CD4-positive, alpha-beta T cell treated with Interleukin-17A for 1 hour (primary cell): ENCODE results near the gene ADCY10.
"Not testable (repeated sequence)": the region's sequence is repeated elsewhere in the genome, so short reads cannot be mapped to it uniquely, and the experiment has no call there.

Source experiments
- DNase-seq: peaks from one replicate; pipeline ENCODE4 v3.0.0-alpha.2; 2020

ADCY10 gene

GRCh38 chr1:167842872-167843271, 71.1 kb downstream of the ADCY10 start:
- no peak for DNase-seq

- DNase-seq, result no peak
These were observed 72.4 kb downstream of the ADCY10 start for GRCh38 chr1:167841530-167841929.

DNA sequence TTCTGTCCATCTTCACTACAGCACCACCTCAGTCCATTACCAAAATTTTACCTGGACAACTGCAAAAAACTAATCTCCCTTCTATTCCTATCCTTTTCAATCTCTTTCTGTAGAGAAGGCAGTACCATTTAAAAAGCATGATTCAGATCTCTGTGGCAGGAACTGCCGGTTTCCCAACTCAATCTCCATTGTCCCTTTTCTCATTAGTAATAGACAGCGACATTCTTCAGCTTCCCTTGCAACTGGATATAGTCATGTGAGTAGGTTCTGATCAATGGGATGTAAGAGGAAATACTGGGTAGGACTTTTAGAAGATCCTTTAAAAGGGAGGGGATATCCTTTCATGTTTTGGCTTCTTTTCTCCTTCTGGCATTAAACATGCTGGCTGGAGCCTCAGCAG, 74.9 kb downstream of the ADCY10 start:
- no peak for DNase-seq

GRCh38 chr1:167837326-167837725, 76.6 kb downstream of the ADCY10 start:
- no peak for DNase-seq

DNA sequence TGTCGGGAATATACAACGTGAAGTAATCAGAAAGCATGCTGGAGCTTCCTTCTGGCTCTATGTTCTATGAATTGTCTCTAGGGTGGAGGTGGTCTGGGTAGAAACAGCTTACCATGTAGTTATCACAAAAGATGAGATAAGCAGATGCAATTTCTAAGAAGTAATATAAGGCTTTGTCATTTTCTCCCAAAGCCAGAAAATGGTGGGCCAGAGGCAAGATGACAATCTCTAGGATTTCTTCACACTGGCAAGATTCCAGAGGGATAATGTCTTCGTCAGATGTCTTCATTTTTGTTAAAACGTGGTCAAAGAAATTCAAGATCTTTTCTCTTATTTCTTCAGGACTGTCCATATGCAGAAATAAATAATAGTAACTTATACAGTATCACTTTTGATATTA, 77.7 kb downstream of the ADCY10 start:
- DNase-seq, result no peak

GRCh38 chr1:167833904-167834303, 80.0 kb downstream of the ADCY10 start:
- no peak for DNase-seq

DNA sequence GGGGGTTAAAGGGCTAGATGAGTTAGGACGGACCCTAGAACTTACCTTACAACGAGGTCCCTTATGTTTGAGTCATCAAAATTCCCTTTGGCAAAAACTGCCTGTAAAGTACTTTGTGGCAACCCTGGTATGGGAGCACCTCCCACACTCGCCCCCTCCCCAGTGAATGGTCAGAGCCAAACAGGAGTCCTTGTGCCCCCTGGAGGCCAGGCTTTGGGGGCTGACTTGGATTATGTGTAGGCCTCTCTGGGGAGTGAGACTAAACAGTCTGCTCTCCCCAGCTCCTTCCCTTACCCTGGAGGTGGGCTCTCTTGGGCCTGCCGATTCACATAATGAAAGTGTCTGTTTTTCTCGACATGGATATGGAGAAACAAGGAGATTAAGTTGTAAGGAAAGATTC, 81.2 kb downstream of the ADCY10 start:
- no peak for DNase-seq

DNA sequence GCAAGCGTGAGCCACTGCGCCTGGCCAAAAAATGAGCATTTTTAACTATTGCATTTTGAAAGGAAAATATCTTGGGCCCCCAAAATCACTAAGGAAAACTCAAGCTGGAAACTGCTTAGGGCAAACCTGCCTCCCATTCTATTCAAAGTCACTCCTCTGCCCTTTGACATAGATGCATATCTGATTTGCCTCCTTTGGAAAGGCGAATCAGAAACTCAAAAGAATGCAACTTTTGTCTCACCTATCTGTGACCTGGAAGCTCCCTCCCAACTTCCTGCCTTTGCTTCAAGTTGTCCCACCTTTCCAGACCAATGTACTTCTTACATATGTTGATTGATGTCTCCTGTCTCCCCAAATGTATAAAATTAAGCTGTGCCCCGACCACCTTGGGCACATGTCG, 83.3 kb downstream of the ADCY10 start:
- DNase-seq, result not testable (repeated sequence)

DNA sequence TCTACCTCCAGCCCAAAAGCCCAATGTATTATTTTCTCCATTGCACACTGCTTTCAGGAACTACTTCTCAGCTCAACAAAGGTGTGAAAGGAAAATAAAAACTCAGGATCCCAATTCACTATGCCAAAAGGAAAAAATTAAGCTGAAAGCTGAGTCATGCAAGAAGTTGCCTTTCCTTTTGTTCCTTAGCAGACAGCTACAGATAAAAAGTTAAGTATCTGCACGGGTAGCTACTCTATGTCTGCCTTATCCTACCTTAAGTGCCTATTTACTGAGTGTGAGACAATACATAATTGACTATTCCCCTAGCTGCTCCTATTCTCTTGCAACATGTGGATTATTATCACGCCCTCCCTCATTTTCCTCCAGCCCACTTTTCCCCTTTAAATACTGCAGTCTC, 84.1 kb downstream of the ADCY10 start:
- no peak for DNase-seq

GRCh38 chr1:167826127-167826526, 87.8 kb downstream of the ADCY10 start:
- no peak for DNase-seq

DNA sequence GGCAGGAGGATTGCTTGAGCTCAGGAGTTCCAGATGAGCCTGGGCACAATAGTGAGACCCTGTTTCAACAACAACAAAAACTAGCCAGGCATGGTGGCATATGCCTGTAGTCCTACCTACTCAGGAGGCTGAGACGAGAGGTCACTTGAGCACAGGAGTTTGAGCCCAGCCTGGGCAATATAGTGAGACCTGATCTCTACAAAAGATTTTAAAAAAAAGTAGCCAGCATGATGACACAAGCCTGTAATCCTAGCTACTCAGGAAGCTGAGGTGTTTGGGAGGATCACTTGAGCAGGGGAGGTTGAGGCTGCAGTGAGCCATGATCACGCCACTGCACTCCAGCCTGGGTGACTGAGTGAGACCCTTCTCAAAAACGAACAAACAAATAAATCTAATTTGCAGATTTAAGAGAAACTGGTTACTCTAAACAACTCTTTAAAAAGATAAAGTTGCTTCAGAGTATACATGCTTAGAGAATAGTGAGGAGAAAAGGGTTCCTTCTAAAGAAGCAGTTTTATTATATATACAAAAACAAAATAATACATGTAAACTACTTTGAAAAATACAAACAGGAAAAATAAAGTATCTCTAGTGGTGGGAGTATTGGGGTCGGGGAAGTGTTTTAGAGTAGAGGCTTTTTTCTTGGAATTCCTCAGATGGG, 88.4 kb downstream of the ADCY10 start:
- DNase-seq, result no peak

DNA sequence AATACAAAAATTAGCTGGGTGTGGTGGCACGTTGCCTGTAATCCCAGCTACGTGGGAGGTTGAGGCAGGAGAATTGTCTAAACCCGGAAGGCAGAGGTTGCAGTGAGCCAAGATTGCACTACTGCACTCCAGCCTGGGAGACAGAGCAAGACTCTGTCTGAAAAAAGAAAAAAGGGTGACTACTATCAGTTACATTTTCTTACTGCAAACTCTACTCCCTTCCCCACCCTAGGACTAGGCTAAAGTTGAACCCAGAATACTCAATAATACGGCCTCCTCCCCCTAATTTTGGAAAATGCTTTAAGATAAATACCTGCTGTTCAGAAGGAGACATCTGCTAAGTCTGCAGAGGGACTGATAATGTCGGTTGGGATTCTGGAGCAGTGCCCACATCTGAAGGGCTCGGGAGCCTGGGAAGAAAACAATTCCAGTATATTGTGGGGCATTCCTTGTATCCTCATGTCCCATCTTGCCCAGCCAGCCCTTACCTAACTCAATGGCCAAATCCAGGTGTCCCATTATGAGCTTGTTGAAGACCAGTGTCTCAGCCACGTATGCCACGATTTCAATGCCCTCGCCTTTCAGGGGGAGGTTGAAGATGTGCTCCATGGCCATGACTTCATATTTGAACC, 89.7 kb downstream of the ADCY10 start:
- DNase-seq, result no peak

DNA sequence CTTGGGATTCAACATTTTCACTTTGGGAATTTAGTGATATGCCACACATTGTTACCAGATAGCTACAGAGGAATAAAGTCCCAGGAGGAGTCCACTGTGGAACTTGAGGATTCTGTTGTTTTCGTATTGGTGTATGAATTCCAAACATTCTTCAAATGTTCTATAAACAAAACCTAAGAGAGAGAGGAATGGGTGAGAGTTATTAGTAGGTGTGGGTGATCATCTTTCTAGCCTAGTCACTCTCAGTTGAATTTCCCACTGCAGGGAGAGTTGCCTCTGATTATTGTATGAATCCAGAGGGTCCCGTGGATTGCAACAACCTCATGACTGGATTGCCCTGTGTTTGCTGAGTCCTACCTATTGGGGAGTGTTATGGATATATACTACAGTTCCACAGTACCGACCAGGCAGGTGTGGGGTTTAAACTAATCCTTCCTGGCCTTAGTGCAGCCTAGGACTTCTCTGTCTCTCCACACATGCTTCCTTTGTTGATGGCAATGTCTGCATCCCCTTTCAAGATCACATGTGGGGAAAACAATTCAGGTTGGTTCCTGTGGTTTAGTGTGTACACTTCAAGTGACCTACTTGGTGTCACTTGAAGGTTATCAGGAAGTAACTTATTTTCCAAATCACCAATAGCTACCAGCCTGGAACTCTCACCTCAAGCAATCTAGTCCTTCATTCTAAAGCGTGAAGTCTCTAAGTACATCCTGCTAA, 91.8 kb downstream of the ADCY10 start:
- DNase-seq, result no peak

GRCh38 chr1:167821356-167821685, 92.6 kb downstream of the ADCY10 start:
- DNase-seq, result no peak

GRCh38 chr1:167820684-167821355, 93.1 kb downstream of the ADCY10 start:
- DNase-seq, result no peak

DNA sequence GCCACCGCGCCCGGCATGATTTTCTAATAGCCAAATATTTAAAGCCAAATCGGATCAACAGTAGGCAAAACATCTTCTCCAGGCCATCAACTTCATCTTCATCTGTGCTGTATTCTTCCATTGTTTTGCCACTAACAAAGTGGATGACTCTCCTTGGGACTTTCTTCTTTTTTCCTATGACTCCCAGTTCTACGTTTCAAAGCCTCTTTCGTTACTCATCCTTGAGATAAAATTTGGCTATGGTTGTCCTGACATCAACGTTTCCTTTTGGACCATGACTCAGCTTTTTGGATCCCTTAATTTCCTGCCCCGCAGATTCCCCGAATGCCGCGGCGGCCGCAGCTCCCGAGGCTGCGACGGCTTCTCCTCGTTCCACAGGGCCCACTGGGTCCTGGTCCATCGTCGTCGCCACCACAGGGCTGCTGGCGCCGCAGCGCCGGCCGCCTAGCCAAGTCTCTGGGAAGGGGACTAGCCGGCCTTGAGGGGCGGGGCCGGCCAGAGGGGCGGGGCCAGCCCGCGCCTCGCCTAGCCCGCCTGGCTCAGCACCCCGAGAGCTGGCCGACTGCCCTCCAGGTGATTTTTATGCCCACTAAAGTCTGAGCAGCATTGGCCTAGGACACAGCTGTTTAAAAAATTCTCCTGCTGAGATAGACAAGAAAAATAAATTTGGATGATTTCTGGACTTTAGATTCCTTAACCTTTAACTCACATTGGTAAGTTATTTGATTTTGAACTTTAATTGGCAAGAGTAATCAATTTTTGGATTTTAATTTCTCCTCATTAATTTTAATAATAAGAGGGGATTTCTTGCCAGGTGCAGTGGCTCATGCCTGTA, 93.9 kb downstream of the ADCY10 start:
- DNase-seq, result peak; percentile 8

DNA sequence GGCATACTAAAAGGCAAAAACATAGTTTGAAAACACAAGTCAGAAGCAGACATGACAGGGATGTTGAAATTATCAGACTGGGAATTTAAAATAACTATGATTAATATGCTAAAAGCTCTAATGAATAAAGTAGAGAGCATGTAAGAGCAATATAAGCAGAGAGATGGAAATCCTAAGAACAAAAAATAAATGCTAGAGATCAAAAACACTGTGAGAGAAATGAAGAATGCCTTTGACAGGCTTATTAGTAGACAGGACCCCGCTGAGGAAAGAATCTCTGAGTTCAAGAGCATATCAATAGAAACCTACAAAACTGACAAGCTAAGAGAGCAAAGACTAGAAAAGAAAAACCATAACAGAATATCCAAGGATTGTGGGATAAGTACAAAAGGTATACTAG, 98.3 kb downstream of the ADCY10 start:
- DNase-seq, result no peak

DNA sequence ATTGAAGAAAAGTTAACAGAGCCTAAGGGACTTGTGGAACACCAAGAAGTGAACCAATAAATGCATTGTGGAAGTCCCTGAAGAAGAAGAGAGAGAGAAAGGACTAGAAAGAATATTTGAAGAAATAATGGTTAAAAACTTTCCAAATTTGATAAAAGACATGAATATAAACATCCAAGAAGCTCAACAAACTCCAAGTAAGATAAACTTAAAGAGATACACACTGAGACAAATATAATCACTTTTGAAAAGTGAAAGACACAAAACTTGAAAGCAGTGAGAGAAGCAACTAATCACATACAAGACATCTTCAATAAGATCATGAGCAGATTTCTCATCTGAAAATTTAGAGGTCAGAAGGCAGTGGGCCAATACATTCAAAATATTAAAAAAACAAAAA, 101.0 kb downstream of the ADCY10 start:
- no peak for DNase-seq

- DNase-seq, result no peak
These were observed 105.2 kb downstream of the ADCY10 start for GRCh38 chr1:167808690-167809089.

DNA sequence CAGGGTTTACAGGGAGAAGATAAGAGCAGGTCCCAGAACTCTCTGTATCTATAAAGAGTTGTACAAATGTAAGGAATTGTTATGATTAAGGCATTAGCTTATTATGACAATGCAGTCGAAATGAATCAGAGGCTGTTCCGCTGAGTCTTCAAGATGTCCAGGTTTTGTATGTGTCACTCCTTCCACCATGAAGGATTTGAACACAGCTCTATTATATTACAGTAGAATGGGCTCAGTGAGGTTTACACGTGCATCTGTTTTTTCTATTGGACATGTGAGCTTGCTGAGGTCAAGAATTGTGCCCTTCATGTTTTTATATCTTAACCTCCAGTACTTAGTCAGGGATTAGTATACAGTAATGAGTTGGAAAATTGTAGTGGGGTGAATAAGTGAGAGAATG, 105.8 kb downstream of the ADCY10 start:
- DNase-seq, result no peak

- not testable (repeated sequence) for DNase-seq
These were observed 107.3 kb downstream of the ADCY10 start for GRCh38 chr1:167806676-167807075.

DNA sequence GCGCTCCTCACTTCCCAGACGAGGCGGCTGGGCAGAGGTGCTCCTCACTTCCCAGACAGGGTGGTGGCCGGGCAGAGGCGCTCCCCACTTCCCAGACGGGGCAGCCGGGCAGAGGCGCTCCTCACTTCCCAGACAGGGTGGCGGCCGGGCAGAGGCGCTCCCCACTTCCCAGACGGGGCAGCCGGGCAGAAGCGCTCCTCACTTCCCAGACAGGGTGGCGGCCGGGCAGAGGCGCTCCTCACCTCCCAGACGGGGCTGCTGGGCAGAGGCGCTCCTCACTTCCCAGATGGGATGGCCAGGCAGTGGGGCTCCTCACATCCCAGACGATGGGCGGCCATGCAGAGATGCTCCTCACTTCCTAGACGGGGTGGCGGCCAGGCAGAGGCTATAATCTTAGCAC, 107.7 kb downstream of the ADCY10 start:
- DNase-seq, result not testable (repeated sequence)

GRCh38 chr1:167805041-167805556, 108.8 kb downstream of the ADCY10 start:
- peak; percentile 53 for DNase-seq
